CD8-positive, alpha-beta memory T cell (primary cell): ENCODE results near the gene RYR3. TPM values are rescaled to one million over a fixed set of nuclear protein-coding genes. Genes with fewer than 3 reads are reported as not detected.

ENCODE experiments used
- CTCF ChIA-PET: fragments of 350-600 bp; sonication (Branson Sonifier 250); formaldehyde crosslinking; loops from one replicate; lab custom pipeline; 2021; ENCODE audit warnings: antibody characterized with exemption; lab: Charles Lee
- POLR2A ChIA-PET: fragments of 350-600 bp; sonication (Branson Sonifier 250); formaldehyde crosslinking; loops from one replicate; lab custom pipeline; 2021; ENCODE audit warnings: antibody characterized with exemption; lab: Charles Lee
- DNase-seq, 5 donors: peaks; one replicate each; pipeline versions ENCODE4 v3.0.0 to v3.0.0-alpha.2; 2020 to 2022; ENCODE audit warnings: mixed read lengths in 1 of 5
- H3K27ac ChIP-seq: one replicate; pipeline ENCODE4 v1.7.0; 2013; ENCODE audit warnings: low read depth, mild to moderate bottlenecking, low read length, moderate library complexity
- H3K27me3 ChIP-seq: 2 replicates; pipeline ENCODE4 v1.7.0; 2013; ENCODE audit warnings: low read length, mild to moderate bottlenecking; ENCODE audit not compliant: insufficient read depth, poor library complexity, severe bottlenecking
- H3K36me3 ChIP-seq: 2 replicates; pipeline ENCODE4 v1.7.0; 2013; ENCODE audit warnings: mild to moderate bottlenecking, low read length, moderate library complexity; ENCODE audit not compliant: insufficient read depth
- H3K4me1 ChIP-seq: 2 replicates; pipeline ENCODE4 v1.7.0; 2013; ENCODE audit warnings: mild to moderate bottlenecking, low read length, moderate library complexity; ENCODE audit not compliant: insufficient read depth
- H3K4me3 ChIP-seq: 2 replicates; pipeline ENCODE4 v1.7.0; 2013; ENCODE audit warnings: mild to moderate bottlenecking, low read length
- H3K9me3 ChIP-seq: 2 replicates; pipeline ENCODE4 v1.7.0; 2013; ENCODE audit warnings: mild to moderate bottlenecking, low read length
- H3K27ac Mint-ChIP-seq, 8 donors: one replicate each; pipeline ENCODE4 v1.8.0; 2020 to 2021; ENCODE audit warnings: mixed read lengths in 8 of 8, mild to moderate bottlenecking in 6 of 8, inconsistent platforms in 3 of 8, moderate library complexity in 3 of 8
- H3K27me3 Mint-ChIP-seq, 2 donors: one replicate each; pipeline ENCODE4 v1.8.0; 2020 to 2021; ENCODE audit warnings: mixed read lengths in 2 of 2, mild to moderate bottlenecking in 1 of 2, moderate library complexity in 1 of 2
- H3K36me3 Mint-ChIP-seq, 3 donors: one replicate each; pipeline ENCODE4 v1.8.0; 2020 to 2021; ENCODE audit warnings: mixed read lengths in 3 of 3, inconsistent platforms in 1 of 3, mild to moderate bottlenecking in 1 of 3
- H3K4me1 Mint-ChIP-seq, 3 donors: one replicate each; pipeline ENCODE4 v1.8.0; 2020 to 2021; ENCODE audit warnings: mixed read lengths in 3 of 3, inconsistent platforms in 1 of 3, mild to moderate bottlenecking in 1 of 3
- H3K4me3 Mint-ChIP-seq, 7 donors: one replicate each; pipeline ENCODE4 v1.8.0; 2020 to 2021; ENCODE audit warnings: mixed read lengths in 7 of 7, mild to moderate bottlenecking in 6 of 7, moderate library complexity in 4 of 7, inconsistent platforms in 2 of 7
- H3K9me3 Mint-ChIP-seq, 5 donors: one replicate each; pipeline ENCODE4 v1.8.0; 2020 to 2022; ENCODE audit warnings: mixed read lengths in 5 of 5, mild to moderate bottlenecking in 3 of 5, moderate library complexity in 2 of 5, inconsistent platforms in 1 of 5
- polyA plus RNA-seq: library from polyadenylated mRNA; unstranded; fragments of 300-500 nt; fragmentation: Illumina TruSeq; gene quantifications from one replicate; pipeline ENCODE4 v1.2.3, GENCODE V29; 2021
- total RNA-seq, 2 experiments: library from RNA; stranded (reverse); gene quantifications; one replicate each; pipeline ENCODE4 v1.2.3, GENCODE V29; 2021

The RYR3 gene
- total and polyA plus RNA-seq, 3 experiments from 2014 or later: 0.08 TPM; not detected in 2

- H3K27ac ChIP-seq: no peak overlapping the region
- no peaks in the 10 kb centered on the region for H3K36me3 ChIP-seq
- no peaks in the 10 kb centered on the region for H3K4me1 ChIP-seq
- DNase-seq: no peak
- CTCF ChIA-PET: no interaction called here
- peaks cover 0 to 6% (median 2%) of the 10 kb centered on the region in 5 donors for H3K9me3 Mint-ChIP-seq
- H3K9me3 ChIP-seq: no peaks in the 10 kb centered on the region
- H3K27ac Mint-ChIP-seq: no peak overlapping the region
- POLR2A ChIA-PET: no interaction called here
- H3K4me3 Mint-ChIP-seq: no peak overlapping the region
- no peaks in the 10 kb centered on the region for H3K36me3 Mint-ChIP-seq
- H3K4me3 ChIP-seq: no peak overlapping the region
- no peaks in the 10 kb centered on the region for H3K27me3 ChIP-seq
- no peaks in the 10 kb centered on the region for H3K4me1 Mint-ChIP-seq
- H3K27me3 Mint-ChIP-seq: no peaks in the 10 kb centered on the region
Measured at GRCh38 chr15:33476076-33476475, 165.3 kb downstream of the RYR3 start.

- Histone ChIP-seq H3K27me3 (no peaks in the 10 kb centered on the region), H3K9me3 (no peaks in the 10 kb centered on the region), H3K4me1 (no peaks in the 10 kb centered on the region), H3K4me3 (no peak overlapping the region), H3K36me3 (no peaks in the 10 kb centered on the region), H3K27ac (no peak overlapping the region)
- H3K4me3 Mint-ChIP-seq: no peak overlapping the region
- no peaks in the 10 kb centered on the region for H3K4me1 Mint-ChIP-seq
- no peaks in the 10 kb centered on the region for H3K36me3 Mint-ChIP-seq
- no peaks in the 10 kb centered on the region for H3K27me3 Mint-ChIP-seq
- ChIA-PET POLR2A (no interaction called here), CTCF (no interaction called here)
- no peak for DNase-seq
- no peak overlapping the region for H3K27ac Mint-ChIP-seq
- H3K9me3 Mint-ChIP-seq: peaks cover under 1 to 6% (median 2%) of the 10 kb centered on the region in 5 donors
Measured at GRCh38 chr15:33476908-33477307, 166.1 kb downstream of the RYR3 start.

- H3K4me1 Mint-ChIP-seq: no peaks in the 10 kb centered on the region
- H3K27ac Mint-ChIP-seq: no peak overlapping the region
- Histone ChIP-seq H3K9me3 (no peaks in the 10 kb centered on the region), H3K4me3 (no peak overlapping the region), H3K27ac (no peak overlapping the region), H3K27me3 (no peaks in the 10 kb centered on the region), H3K36me3 (no peaks in the 10 kb centered on the region), H3K4me1 (no peaks in the 10 kb centered on the region)
- peaks cover 0 to 6% (median 2%) of the 10 kb centered on the region in 5 donors for H3K9me3 Mint-ChIP-seq
- no peak overlapping the region for H3K4me3 Mint-ChIP-seq
- H3K27me3 Mint-ChIP-seq: no peaks in the 10 kb centered on the region
- ChIA-PET POLR2A (no interaction called here), CTCF (no interaction called here)
- no peaks in the 10 kb centered on the region for H3K36me3 Mint-ChIP-seq
- no peak for DNase-seq
Measured at GRCh38 chr15:33489335-33489734, 178.6 kb downstream of the RYR3 start.

GRCh38 chr15:33490703-33491102 lies 179.9 kb downstream of the RYR3 start:
- Mint-ChIP-seq H3K27me3 (peaks cover 0 to 1% of the 10 kb centered on the region in 2 donors), H3K36me3 (no peaks in the 10 kb centered on the region), H3K4me1 (no peaks in the 10 kb centered on the region), H3K4me3 (no peak overlapping the region), H3K9me3 (peaks cover 0 to 6% (median 2%) of the 10 kb centered on the region in 5 donors), H3K27ac (no peak overlapping the region)
- Histone ChIP-seq H3K27me3 (no peaks in the 10 kb centered on the region), H3K4me1 (no peaks in the 10 kb centered on the region), H3K4me3 (no peak overlapping the region), H3K27ac (no peak overlapping the region), H3K9me3 (no peaks in the 10 kb centered on the region), H3K36me3 (no peaks in the 10 kb centered on the region)
- CTCF ChIA-PET: no interaction called here
- DNase-seq: no peak
- POLR2A ChIA-PET: no interaction called here

- no peak overlapping the region for H3K27ac Mint-ChIP-seq
- H3K4me1 Mint-ChIP-seq: no peaks in the 10 kb centered on the region
- peaks cover 0 to 1% of the 10 kb centered on the region in 2 donors for H3K27me3 Mint-ChIP-seq
- Histone ChIP-seq H3K4me1 (no peaks in the 10 kb centered on the region), H3K9me3 (no peaks in the 10 kb centered on the region), H3K27me3 (no peaks in the 10 kb centered on the region), H3K36me3 (no peaks in the 10 kb centered on the region), H3K4me3 (no peak overlapping the region), H3K27ac (no peak overlapping the region)
- ChIA-PET POLR2A (no interaction called here), CTCF (no interaction called here)
- no peaks in the 10 kb centered on the region for H3K36me3 Mint-ChIP-seq
- H3K4me3 Mint-ChIP-seq: no peak overlapping the region
- DNase-seq: no peak
- H3K9me3 Mint-ChIP-seq: peaks cover 0 to 6% (median 2%) of the 10 kb centered on the region in 5 donors
Measured at GRCh38 chr15:33492434-33493052, 181.8 kb downstream of the RYR3 start.

GRCh38 chr15:33494306-33494705 lies 183.5 kb downstream of the RYR3 start:
- no peak for DNase-seq
- Mint-ChIP-seq H3K27ac (no peak overlapping the region), H3K4me3 (no peak overlapping the region), H3K27me3 (peaks cover 0 to 1% of the 10 kb centered on the region in 2 donors), H3K4me1 (no peaks in the 10 kb centered on the region), H3K36me3 (no peaks in the 10 kb centered on the region), H3K9me3 (peaks cover 0 to 6% (median 2%) of the 10 kb centered on the region in 5 donors)
- Histone ChIP-seq H3K27ac (no peak overlapping the region), H3K4me1 (no peaks in the 10 kb centered on the region), H3K36me3 (no peaks in the 10 kb centered on the region), H3K4me3 (no peak overlapping the region), H3K27me3 (no peaks in the 10 kb centered on the region), H3K9me3 (no peaks in the 10 kb centered on the region)
- ChIA-PET CTCF (no interaction called here), POLR2A (no interaction called here)

GRCh38 chr15:33500432-33501195 lies 189.8 kb downstream of the RYR3 start:
- Histone ChIP-seq H3K27ac (no peak overlapping the region), H3K4me3 (no peak overlapping the region), H3K36me3 (no peaks in the 10 kb centered on the region), H3K9me3 (no peaks in the 10 kb centered on the region), H3K4me1 (no peaks in the 10 kb centered on the region), H3K27me3 (no peaks in the 10 kb centered on the region)
- POLR2A ChIA-PET: no interaction called here
- H3K36me3 Mint-ChIP-seq: no peaks in the 10 kb centered on the region
- H3K27me3 Mint-ChIP-seq: peaks cover 0 to 4% of the 10 kb centered on the region in 2 donors
- peaks cover 0 to 7% (median 2%) of the 10 kb centered on the region in 5 donors for H3K9me3 Mint-ChIP-seq
- no peak for DNase-seq
- CTCF ChIA-PET: no interaction called here
- H3K4me3 Mint-ChIP-seq: no peak overlapping the region
- H3K4me1 Mint-ChIP-seq: no peaks in the 10 kb centered on the region
- H3K27ac Mint-ChIP-seq: no peak overlapping the region

GRCh38 chr15:33503681-33504080 lies 192.9 kb downstream of the RYR3 start:
- Mint-ChIP-seq H3K4me3 (no peak overlapping the region), H3K27ac (no peak overlapping the region), H3K36me3 (no peaks in the 10 kb centered on the region), H3K27me3 (peaks cover 0 to 4% of the 10 kb centered on the region in 2 donors), H3K9me3 (peaks cover 0 to 11% (median 2%) of the 10 kb centered on the region in 5 donors), H3K4me1 (no peaks in the 10 kb centered on the region)
- Histone ChIP-seq H3K27me3 (no peaks in the 10 kb centered on the region), H3K4me3 (no peak overlapping the region), H3K27ac (no peak overlapping the region), H3K9me3 (no peaks in the 10 kb centered on the region), H3K36me3 (no peaks in the 10 kb centered on the region), H3K4me1 (no peaks in the 10 kb centered on the region)
- POLR2A ChIA-PET: no interaction called here
- DNase-seq: no peak
- CTCF ChIA-PET: no interaction called here
